ENCODE measurements around the gene EFCAB6. TPM values are rescaled to one million over a fixed set of nuclear protein-coding genes. Genes with fewer than 3 reads are reported as not detected.

EFCAB6 gene
- total RNA-seq, 1 donor from 2014 or later = 0.23 TPM

GRCh38 chr22:43848366-43849171 is 36.5 kb upstream of the EFCAB6 start:
- DNase-seq (ENCODE audit: extremely low read depth, low read depth, low spot score) = no peak

- DNase-seq (ENCODE audit: extremely low read depth, low read depth, low spot score) = no peak
Measured at GRCh38 chr22:43847376-43848289, 35.5 kb upstream of the EFCAB6 start.

- DNase-seq (ENCODE audit: extremely low read depth, low read depth, low spot score) = no peak
Measured at GRCh38 chr22:43846966-43847365, 34.9 kb upstream of the EFCAB6 start.

DNA sequence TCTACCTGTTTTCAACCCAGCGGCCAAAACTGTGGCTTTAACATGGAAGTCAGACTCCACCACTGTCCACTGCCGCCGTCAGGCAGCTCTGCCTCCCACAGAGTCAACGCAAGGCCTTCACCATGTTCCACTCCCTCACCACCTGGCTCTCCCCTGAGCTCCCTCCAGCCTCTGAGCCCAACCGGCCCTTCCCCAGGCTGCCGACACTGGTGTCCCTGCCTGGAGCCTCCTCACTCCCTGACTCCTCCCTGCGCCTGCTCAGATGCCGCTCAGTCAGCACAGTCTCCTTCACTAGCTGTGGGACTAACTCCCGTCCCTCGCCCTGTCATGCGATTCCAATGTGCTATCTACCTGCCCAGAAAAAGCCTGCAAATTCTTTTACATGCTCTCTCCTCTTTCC is 33.9 kb upstream of the EFCAB6 start:
- no peak for DNase-seq (ENCODE audit: extremely low read depth, low read depth, low spot score)

- no peak for DNase-seq (ENCODE audit: extremely low read depth, low read depth, low spot score)
Measured at GRCh38 chr22:43844560-43845545, 32.7 kb upstream of the EFCAB6 start.

GRCh38 chr22:43843783-43844530 is 31.9 kb upstream of the EFCAB6 start:
- no peak for DNase-seq (ENCODE audit: extremely low read depth, low read depth, low spot score)

DNA sequence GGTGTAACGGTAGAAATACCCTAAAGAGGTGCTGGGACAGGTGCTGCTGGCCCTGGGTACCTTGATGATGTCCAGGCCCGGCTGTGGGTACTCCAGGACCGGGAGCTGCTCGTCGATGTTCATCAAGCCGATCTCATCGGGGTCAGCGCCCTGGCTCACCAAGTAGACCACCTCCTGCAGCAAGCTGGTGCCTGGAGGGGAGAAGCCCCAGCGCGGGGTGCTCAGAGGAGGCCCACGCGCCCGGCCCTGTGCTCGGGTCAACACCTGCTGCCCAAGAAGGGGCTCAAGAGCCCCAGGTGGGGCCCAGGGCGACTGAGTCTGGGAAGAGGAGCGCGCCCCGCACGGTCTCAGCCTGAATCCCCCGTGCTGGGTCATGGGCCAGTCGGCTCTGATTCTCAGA is 29.6 kb upstream of the EFCAB6 start:
- no peak for DNase-seq (ENCODE audit: extremely low read depth, low read depth, low spot score)

DNA sequence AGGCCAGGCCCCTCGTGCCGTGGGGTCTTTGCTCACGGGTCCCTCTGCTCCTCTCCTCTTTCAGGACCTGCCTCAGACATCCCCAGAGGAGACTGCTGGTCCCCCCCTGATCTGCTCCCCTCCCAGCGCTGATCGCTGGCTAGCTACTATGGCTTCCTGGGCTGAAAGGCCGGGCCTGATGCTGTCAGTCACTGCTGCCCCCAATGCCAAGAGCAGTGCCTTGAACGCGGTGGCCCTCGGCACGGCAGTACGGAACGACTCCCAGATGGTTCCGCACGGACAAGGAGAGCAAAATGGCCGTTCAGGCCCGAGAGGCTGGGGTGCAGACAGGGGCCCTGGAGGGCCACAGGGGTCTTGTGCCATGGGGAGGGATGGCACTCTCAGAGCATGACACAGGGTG is 28.7 kb upstream of the EFCAB6 start:
- DNase-seq (ENCODE audit: extremely low read depth, low read depth, low spot score) = no peak

DNA sequence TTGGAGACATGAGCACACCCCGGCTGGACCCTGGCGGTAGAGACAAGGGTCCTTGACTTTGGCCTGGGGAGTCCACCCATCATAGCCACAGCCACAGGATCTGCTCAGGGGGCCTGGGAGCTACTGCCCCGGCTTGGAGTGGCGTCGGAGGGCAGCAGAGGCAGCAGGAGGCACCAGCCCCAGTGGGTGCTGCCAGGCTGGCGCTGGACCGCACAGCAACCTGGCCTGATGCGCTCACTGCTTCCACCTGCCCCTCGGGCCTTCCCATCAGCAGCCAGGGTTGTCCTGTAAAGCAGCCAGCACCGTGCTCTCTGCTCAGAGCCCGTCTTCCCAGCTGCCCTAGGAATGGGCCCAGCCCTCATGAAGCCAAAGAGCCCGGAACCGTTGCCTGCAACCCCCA is 28.3 kb upstream of the EFCAB6 start:
- DNase-seq (ENCODE audit: extremely low read depth, low read depth, low spot score) = no peak

DNA sequence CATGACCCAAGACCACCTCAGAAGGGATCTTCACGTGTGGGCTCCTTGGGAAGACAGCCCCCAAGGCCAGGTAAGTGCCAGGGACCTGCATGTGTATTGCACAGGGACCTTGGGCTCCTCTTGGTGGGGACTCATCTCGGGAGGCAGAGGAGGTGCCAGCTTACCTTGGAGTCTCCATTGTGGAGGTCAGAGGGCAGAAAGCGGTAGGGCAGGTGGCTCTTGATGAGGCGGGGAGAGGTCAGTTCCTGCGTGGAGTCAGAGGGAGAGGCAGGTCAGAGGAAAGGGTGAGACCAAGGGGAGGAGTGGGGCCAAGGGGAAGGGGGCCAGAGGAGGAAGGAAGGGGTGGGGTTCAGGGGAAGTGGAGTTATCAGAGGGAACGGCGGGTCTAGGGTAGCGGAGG is 27.7 kb upstream of the EFCAB6 start:
- no peak for DNase-seq (ENCODE audit: extremely low read depth, low read depth, low spot score)

DNA sequence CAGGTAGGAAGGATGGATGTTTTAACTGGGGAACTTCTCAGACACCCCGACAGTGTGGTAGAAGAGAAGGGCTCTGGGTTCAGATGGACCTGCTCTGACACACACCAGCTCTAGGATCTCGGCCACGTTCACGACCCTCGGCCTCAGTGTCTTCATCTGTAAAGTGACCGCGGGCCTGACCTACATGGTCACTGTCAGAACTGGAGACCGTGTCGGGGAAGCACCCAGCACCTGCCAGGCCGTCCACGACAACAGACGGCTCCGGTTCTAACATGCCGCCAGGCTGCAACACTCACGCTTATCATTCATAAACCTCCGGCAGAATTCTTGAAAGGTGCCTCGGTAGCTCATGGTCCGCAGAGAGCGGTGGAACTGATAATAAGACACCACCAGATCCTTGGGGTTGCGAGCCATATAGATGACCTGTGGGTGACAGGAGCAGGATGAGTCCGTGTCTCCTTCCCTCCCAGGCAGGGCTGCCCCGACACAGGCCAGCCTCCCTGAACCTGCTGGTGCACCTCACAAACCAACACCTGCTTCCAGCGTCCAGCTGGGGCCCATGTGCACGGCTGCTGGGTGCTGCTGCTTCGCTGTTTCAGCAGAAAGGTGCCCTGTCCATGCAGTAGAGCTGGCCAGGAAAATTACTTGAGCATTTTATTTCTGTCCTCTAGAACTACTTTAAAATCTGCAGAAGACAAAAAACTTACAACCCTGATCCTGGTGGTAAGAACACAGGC is 26.6 kb upstream of the EFCAB6 start:
- DNase-seq (ENCODE audit: extremely low read depth, low read depth, low spot score) = no peak

GRCh38 chr22:43838161-43838560 is 26.1 kb upstream of the EFCAB6 start:
- no peak for DNase-seq (ENCODE audit: extremely low read depth, low read depth, low spot score)

DNA sequence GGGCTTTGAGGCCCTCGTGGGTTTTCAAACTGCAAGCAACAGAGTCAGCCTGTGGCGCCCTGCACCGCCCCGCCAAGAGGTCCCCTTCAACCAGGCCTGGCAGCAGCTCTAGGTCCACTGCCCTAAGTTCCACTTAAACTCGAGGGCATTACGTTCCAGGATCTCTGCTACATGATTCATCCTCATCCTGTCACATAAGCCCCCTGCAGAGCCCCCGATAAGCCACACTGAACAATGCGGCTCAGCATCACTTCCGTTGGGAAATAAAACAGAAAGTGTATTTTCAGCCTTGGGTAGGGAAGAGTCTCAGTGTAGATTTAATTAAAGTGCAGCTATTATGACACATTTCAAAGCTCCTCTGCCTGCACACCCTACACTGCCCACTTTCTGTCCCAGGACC is 25.6 kb upstream of the EFCAB6 start:
- DNase-seq (ENCODE audit: extremely low read depth, low read depth, low spot score) = no peak

DNA sequence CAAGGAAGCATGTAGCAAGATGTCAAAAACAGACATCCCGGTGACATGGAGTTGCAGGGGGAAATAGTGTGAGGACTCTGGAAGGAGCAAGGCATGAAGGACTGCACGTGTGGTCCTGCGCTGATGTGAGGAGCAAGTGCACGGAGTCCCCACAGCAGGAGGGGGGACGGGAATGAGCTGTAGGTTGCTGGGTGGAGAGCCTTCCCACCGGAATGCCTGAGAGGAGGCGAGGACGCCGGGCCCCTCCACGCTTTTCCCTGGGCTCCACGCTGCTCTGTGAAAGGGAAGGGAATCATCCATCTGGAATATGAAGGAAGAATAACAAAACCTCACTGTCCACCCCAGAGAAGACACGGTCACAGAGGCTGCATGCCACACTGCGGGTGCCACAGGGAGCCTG is 23.6 kb upstream of the EFCAB6 start:
- no peak for DNase-seq (ENCODE audit: extremely low read depth, low read depth, low spot score)

DNA sequence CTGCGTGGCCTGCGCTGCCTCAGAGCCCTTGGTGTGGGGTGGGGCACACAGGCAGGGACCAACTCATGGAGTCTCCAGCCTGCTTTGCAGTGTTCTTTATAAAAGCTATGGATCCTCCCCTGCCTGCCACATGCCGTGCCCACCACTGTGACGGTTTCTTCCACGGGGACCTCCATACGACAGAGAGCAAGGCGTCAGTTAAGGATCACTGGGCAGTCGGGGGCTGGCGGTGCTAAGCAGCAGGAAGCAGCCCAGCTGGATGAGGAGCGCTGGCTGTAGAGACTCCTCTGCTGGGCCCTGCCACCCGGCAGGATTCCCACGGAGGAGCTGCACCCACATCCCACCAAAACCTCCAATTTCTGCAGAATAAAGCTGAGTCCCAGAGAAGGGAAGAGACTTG is 23.1 kb upstream of the EFCAB6 start:
- no peak for DNase-seq (ENCODE audit: extremely low read depth, low read depth, low spot score)

GRCh38 chr22:43833286-43834240 is 21.5 kb upstream of the EFCAB6 start:
- no peak for DNase-seq (ENCODE audit: extremely low read depth, low read depth, low spot score)

- no peak for DNase-seq (ENCODE audit: extremely low read depth, low read depth, low spot score)
Measured at GRCh38 chr22:43832393-43833265, 20.5 kb upstream of the EFCAB6 start.
